Ammon's horn (tissue), 1 donor: ENCODE data around the gene PPIL1.
"Not testable (repeated sequence)": the region's sequence is repeated elsewhere in the genome, so short reads cannot be mapped to it uniquely, and the experiment has no call there.

Experiments
- DNase-seq: peaks from one replicate; pipeline ENCODE4 v3.0.0-alpha.2; 2016; ENCODE audit warnings: low spot score

Gene PPIL1

GRCh38 chr6:36874443-36875249, at the start of gene PPIL1:
Gene PPIL1, minus strand, starts transcription at chr6:36874803. Its CDS starts 31 bp downstream, at chr6:36874772.
- peak; percentile 90 for DNase-seq

GRCh38 chr6:36924131-36924530, 49.5 kb upstream of the PPIL1 start:
- no peak for DNase-seq

GRCh38 chr6:36920546-36920945, 45.9 kb upstream of the PPIL1 start:
- no peak for DNase-seq

- no peak for DNase-seq
These were observed 45.4 kb upstream of the PPIL1 start for GRCh38 chr6:36920049-36920448.

- no peak for DNase-seq
These were observed 43.1 kb upstream of the PPIL1 start for GRCh38 chr6:36917541-36918193.

GRCh38 chr6:36916126-36916525, 41.5 kb upstream of the PPIL1 start:
- DNase-seq, result no peak

GRCh38 chr6:36915599-36915998, 41.0 kb upstream of the PPIL1 start:
- no peak for DNase-seq

GRCh38 chr6:36914227-36914794, 39.7 kb upstream of the PPIL1 start:
- no peak for DNase-seq

- DNase-seq, result no peak
These were observed 38.5 kb upstream of the PPIL1 start for GRCh38 chr6:36913082-36913481.

- DNase-seq, result peak; percentile 25
These were observed 38.0 kb upstream of the PPIL1 start for GRCh38 chr6:36912586-36912985.

GRCh38 chr6:36912030-36912454, 37.4 kb upstream of the PPIL1 start:
- peak; percentile 61 for DNase-seq

- DNase-seq, result no peak
These were observed 34.1 kb upstream of the PPIL1 start for GRCh38 chr6:36908747-36909146.

GRCh38 chr6:36907781-36908180, 33.2 kb upstream of the PPIL1 start:
- DNase-seq, result peak; percentile 50

- DNase-seq, result peak; percentile 79
These were observed 32.1 kb upstream of the PPIL1 start for GRCh38 chr6:36906539-36907325.

- DNase-seq, result no peak
These were observed 30.3 kb upstream of the PPIL1 start for GRCh38 chr6:36904851-36905393.

GRCh38 chr6:36904114-36904513, 29.5 kb upstream of the PPIL1 start:
- no peak for DNase-seq

GRCh38 chr6:36897609-36898008, 23.0 kb upstream of the PPIL1 start:
- DNase-seq, result no peak

GRCh38 chr6:36893976-36894932, 19.7 kb upstream of the PPIL1 start:
- no peak for DNase-seq

GRCh38 chr6:36891153-36891552, 16.6 kb upstream of the PPIL1 start:
- DNase-seq, result not testable (repeated sequence)

GRCh38 chr6:36890112-36890663, 15.6 kb upstream of the PPIL1 start:
- no peak for DNase-seq
